Thoracic aorta (tissue), 2 donors: Measurements from ENCODE around the gene NUBP1. TPM values are rescaled to one million over a fixed set of nuclear protein-coding genes. Genes with fewer than 3 reads are reported as not detected.
A peak's percentile ranks its signal among the peaks of the same experiment; 100 is the strongest.

ENCODE experiments used
- ATAC-seq: fragments of 150-250 bp; one replicate; pipeline ENCODE4 v1.8.0; 2017; ENCODE audit warnings: low read depth; ENCODE audit not compliant: insufficient number of reproducible peaks, low FRiP score
- DNase-seq: peaks from one replicate; pipeline ENCODE4 v3.0.0-alpha.2; 2020; ENCODE audit warnings: low spot score
- H3K27ac ChIP-seq, 2 donors: fragments of 200-600 bp; sonication (generic); 1 replicate in 1 of 2; 2 replicates in 1 of 2; pipeline ENCODE4 v1.5.1; 2016; ENCODE audit warnings: mild to moderate bottlenecking in 2 of 2, moderate library complexity in 2 of 2
- H3K27me3 ChIP-seq: fragments of 200-600 bp; sonication (generic); replicated peaks from 2 replicates; pipeline ENCODE4 v1.6.0; 2016; ENCODE audit warnings: mild to moderate bottlenecking; ENCODE audit not compliant: insufficient read depth
- H3K36me3 ChIP-seq: fragments of 200-600 bp; sonication (generic); one replicate; pipeline ENCODE4 v1.5.1; 2016
- H3K4me1 ChIP-seq, 2 donors: fragments of 200-600 bp; sonication (generic); 1 replicate in 1 of 2; 2 replicates in 1 of 2; pipeline versions ENCODE4 v1.5.1 to v1.6.0; 2016; ENCODE audit warnings: low read depth in 2 of 2, mild to moderate bottlenecking in 1 of 2; ENCODE audit not compliant: control insufficient read depth in 1 of 2
- H3K4me3 ChIP-seq: fragments of 200-600 bp; sonication (generic); 2 replicates; pipeline ENCODE4 v1.5.1; 2016; ENCODE audit warnings: mild to moderate bottlenecking
- H3K9me3 ChIP-seq: fragments of 200-600 bp; sonication (generic); 2 replicates; pipeline ENCODE4 v1.5.1; 2016
- CTCF ChIP-seq: fragments of 200-600 bp; sonication (generic); IDR thresholded peaks from one replicate; pipeline ENCODE4 v1.5.1; 2019; ENCODE audit warnings: antibody characterized with exemption
- total RNA-seq, 2 donors: library from RNA; depleted of rRNA; stranded (reverse); fragments of >200 nt; gene quantifications; one replicate each; pipeline versions ENCODE4 v1.1.0 to v1.2.3, GENCODE V29; 2016

Gene NUBP1
- total RNA-seq, 2 donors from 2014 or later = 19.0 to 19.2 TPM

GRCh38 chr16:10743227-10743609 is 424 bp upstream of the NUBP1 start:
- DNase-seq = no peak
- peaks cover 35 to 47% of the 10 kb centered on the region in 2 donors for H3K4me1 ChIP-seq
- peak overlapping the region; percentile 88 for H3K4me3 ChIP-seq
- peaks cover 4% of the 10 kb centered on the region for H3K36me3 ChIP-seq
- peak overlapping the region; percentile 98 for H3K27ac ChIP-seq
- no peaks in the 10 kb centered on the region for H3K27me3 ChIP-seq
- no peaks in the 10 kb centered on the region for H3K9me3 ChIP-seq
- ATAC-seq = no peak
- no peak for TF ChIP-seq CTCF

GRCh38 chr16:10744370-10745030 is 858 bp downstream of the NUBP1 start:
- no peak for TF ChIP-seq CTCF
- DNase-seq = no peak

GRCh38 chr16:10745841-10746240 is 2.2 kb downstream of the NUBP1 start:
- no peaks in the 10 kb centered on the region for H3K9me3 ChIP-seq
- H3K4me3 ChIP-seq = no peak overlapping the region
- DNase-seq (no peak), ATAC-seq (no peak)
- no peaks in the 10 kb centered on the region for H3K27me3 ChIP-seq
- H3K27ac ChIP-seq = no peak overlapping the region
- H3K36me3 ChIP-seq = peaks cover 13% of the 10 kb centered on the region
- TF ChIP-seq CTCF = no peak
- H3K4me1 ChIP-seq = peaks cover 26 to 38% of the 10 kb centered on the region in 2 donors

More at GRCh38 chr16:10744370-10745030, 858 bp downstream of the NUBP1 start:
- Histone ChIP-seq H3K4me1 (peaks cover 26 to 38% of the 10 kb centered on the region in 2 donors), H3K36me3 (peaks cover 13% of the 10 kb centered on the region), H3K27ac (peak overlapping the region; percentile 98), H3K27me3 (no peaks in the 10 kb centered on the region), H3K4me3 (peak overlapping the region; percentile 88), H3K9me3 (no peaks in the 10 kb centered on the region)
- ATAC-seq = no peak

- no peak for TF ChIP-seq CTCF
- no peak for ATAC-seq
Measured at GRCh38 chr16:10750793-10751192, 7.2 kb downstream of the NUBP1 start.

GRCh38 chr16:10751291-10751697 is 7.7 kb downstream of the NUBP1 start:
- ATAC-seq (no peak), DNase-seq (no peak)
- H3K27me3 ChIP-seq = no peaks in the 10 kb centered on the region
- no peak overlapping the region for H3K4me3 ChIP-seq
- H3K27ac ChIP-seq = peak overlapping the region in 1 of 2 donors; percentile 29
- no peak for TF ChIP-seq CTCF
- peaks cover 13% of the 10 kb centered on the region for H3K36me3 ChIP-seq
- H3K4me1 ChIP-seq = peaks cover 5 to 11% of the 10 kb centered on the region in 2 donors
- no peaks in the 10 kb centered on the region for H3K9me3 ChIP-seq

More at GRCh38 chr16:10750793-10751192, 7.2 kb downstream of the NUBP1 start:
- no peak overlapping the region for H3K4me3 ChIP-seq
- DNase-seq = no peak
- peaks cover 13% of the 10 kb centered on the region for H3K36me3 ChIP-seq
- no peaks in the 10 kb centered on the region for H3K27me3 ChIP-seq
- H3K4me1 ChIP-seq = peaks cover 0 to 11% of the 10 kb centered on the region in 2 donors
- H3K9me3 ChIP-seq = no peaks in the 10 kb centered on the region
- H3K27ac ChIP-seq = peak overlapping the region in 1 of 2 donors; percentile 29
